Fibroblast of pulmonary artery (primary cell): ENCODE results near the gene PCDHB2.
A peak's percentile ranks its signal among the peaks of the same experiment; 100 is the strongest.
"Not testable (repeated sequence)": the region's sequence is repeated elsewhere in the genome, so short reads cannot be mapped to it uniquely, and the experiment has no call there.

ENCODE experiments used
- DNase-seq: peaks from one replicate; pipeline ENCODE4 v3.0.0-alpha.2; 2010; ENCODE audit warnings: low read depth
- H3K4me3 ChIP-seq: replicated peaks from 2 replicates; pipeline ENCODE4 v1.5.1; 2011; ENCODE audit warnings: low read depth, mild to moderate bottlenecking, control low read depth, low read length, moderate library complexity
- CTCF ChIP-seq: IDR thresholded peaks from 2 replicates; pipeline ENCODE4 v1.5.1; 2011; ENCODE audit warnings: mild to moderate bottlenecking, control low read depth, low read length, inconsistent platforms; ENCODE audit errors: missing control alignments

The PCDHB2 gene

GRCh38 chr5:141121563-141121962 lies 27.1 kb downstream of the PCDHB2 start, which contains the start of gene PCDHB4:
TSS of gene PCDHB4 (plus strand) at chr5:141121818. CDS start at chr5:141121999, 181 bp downstream.
- peak; percentile 6 for DNase-seq
- no peak within 1 kb of the TSS for H3K4me3 ChIP-seq
- TF ChIP-seq CTCF = no peak

DNA sequence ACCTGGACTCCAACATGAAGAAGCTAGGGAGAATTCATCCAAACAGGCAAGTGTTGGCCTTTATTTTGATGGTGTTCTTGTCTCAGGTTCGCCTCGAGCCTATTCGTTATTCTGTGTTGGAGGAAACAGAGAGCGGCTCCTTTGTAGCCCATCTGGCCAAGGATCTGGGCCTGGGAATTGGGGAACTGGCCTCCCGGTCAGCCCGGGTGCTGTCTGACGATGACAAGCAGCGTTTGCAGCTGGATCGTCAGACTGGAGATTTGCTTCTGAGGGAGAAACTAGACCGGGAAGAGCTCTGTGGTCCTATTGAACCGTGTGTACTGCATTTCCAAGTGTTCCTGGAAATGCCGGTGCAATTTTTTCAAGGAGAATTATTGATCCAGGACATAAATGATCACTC lies 27.6 kb downstream of the PCDHB2 start:
- H3K4me3 ChIP-seq = no peak overlapping the region
- no peak for TF ChIP-seq CTCF
- no peak for DNase-seq

DNA sequence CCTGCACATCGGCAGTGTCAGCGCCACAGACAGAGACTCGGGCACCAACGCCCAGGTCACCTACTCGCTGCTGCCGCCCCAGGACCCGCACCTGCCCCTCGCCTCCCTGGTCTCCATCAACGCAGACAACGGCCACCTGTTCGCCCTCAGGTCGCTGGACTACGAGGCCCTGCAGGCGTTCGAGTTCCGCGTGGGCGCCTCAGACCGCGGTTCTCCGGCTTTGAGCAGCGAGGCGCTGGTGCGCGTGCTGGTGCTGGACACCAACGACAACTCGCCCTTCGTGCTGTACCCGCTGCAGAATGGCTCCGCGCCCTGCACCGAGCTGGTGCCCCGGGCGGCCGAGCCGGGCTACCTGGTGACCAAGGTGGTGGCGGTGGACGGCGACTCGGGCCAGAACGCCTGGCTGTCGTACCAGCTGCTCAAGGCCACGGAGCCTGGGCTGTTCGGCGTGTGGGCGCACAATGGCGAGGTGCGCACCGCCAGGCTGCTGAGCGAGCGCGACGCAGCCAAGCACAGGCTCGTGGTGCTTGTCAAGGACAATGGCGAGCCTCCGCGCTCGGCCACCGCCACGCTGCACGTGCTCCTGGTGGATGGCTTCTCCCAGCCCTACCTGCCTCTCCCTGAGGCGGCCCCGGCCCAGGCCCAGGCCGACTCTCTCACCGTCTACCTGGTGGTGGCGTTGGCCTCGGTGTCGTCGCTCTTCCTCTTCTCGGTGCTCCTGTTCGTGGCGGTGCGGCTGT lies 29.2 kb downstream of the PCDHB2 start:
- H3K4me3 ChIP-seq, DNase-seq: not testable (repeated sequence)

- DNase-seq = no peak
- H3K4me3 ChIP-seq = no peak overlapping the region
- no peak for TF ChIP-seq CTCF
These were observed 32.9 kb downstream of the PCDHB2 start for GRCh38 chr5:141127305-141127704.

GRCh38 chr5:141135030-141135717 lies 40.8 kb downstream of the PCDHB2 start, which contains the start of gene PCDHB5:
TSS of gene PCDHB5 (plus strand) at chr5:141135206. CDS start at chr5:141135435, 229 bp downstream.
- TF ChIP-seq CTCF = peak; percentile 27
- H3K4me3 ChIP-seq = peak within 1 kb of the TSS; percentile 41
- DNase-seq = peak; percentile 27

- TF ChIP-seq CTCF = no peak
- peak overlapping the region; percentile 41 for H3K4me3 ChIP-seq
- no peak for DNase-seq
These were observed 41.4 kb downstream of the PCDHB2 start for GRCh38 chr5:141135718-141136266.

- DNase-seq, H3K4me3 ChIP-seq: not testable (repeated sequence)
These were observed 42.9 kb downstream of the PCDHB2 start for GRCh38 chr5:141137346-141137745.
